Panc1 (cell line): Measurements from ENCODE around the gene TGIF1. TPM values are rescaled to one million over a fixed set of nuclear protein-coding genes. Genes with fewer than 3 reads are reported as not detected.

ENCODE experiments used
- ATAC-seq: fragments of 200-7000 bp; cut with Tn5 transposase; 2 replicates; pipeline ENCODE4 v1.9.1; 2020; ENCODE audit warnings: mild to moderate bottlenecking, moderate library complexity
- BruUV-seq: library from RNA; stranded (reverse); fragments of 400-500 nt; replicated peaks from 2 replicates; lab custom pipeline; 2021; lab: Mats Ljungman, UMichigan
- CTCF ChIA-PET: fragments of 300-600 bp; sonication (Branson Sonifier 250); formaldehyde crosslinking; loops from one replicate; lab custom pipeline; 2022; ENCODE audit warnings: antibody characterized with exemption; lab: Charles Lee
- POLR2A ChIA-PET: fragments of 300-600 bp; sonication (Branson Sonifier 250); formaldehyde crosslinking; loops from one replicate; lab custom pipeline; 2022; ENCODE audit warnings: antibody characterized with exemption; lab: Charles Lee
- DNase-seq: peaks from one replicate; pipeline ENCODE4 v3.0.0-alpha.2; 2010; ENCODE audit warnings: low read depth, low spot score
- H3K27ac ChIP-seq: 2 replicates; pipeline ENCODE4 v1.5.1; 2011; ENCODE audit warnings: mild to moderate bottlenecking, low read length, inconsistent platforms
- H3K27me3 ChIP-seq: fragments of 200-500 bp; sonication (Bioruptor generic); 2 replicates; pipeline ENCODE4 v1.6.0; 2014; ENCODE audit warnings: low read length, inconsistent platforms; ENCODE audit not compliant: control insufficient read depth, insufficient read depth
- H3K36me3 ChIP-seq: fragments of 200-500 bp; sonication (Bioruptor generic); 2 replicates; pipeline ENCODE4 v1.5.1; 2014; ENCODE audit warnings: inconsistent platforms, mild to moderate bottlenecking, low read length, moderate library complexity; ENCODE audit not compliant: control insufficient read depth, insufficient read depth
- H3K4me1 ChIP-seq: 2 replicates; pipeline ENCODE4 v1.5.1; 2011; ENCODE audit warnings: inconsistent platforms, mild to moderate bottlenecking, low read length, moderate library complexity; ENCODE audit not compliant: control insufficient read depth, insufficient read depth
- H3K4me3 ChIP-seq, 2 experiments: 2 replicates each; pipeline ENCODE4 v1.5.1; 2011 to 2012; ENCODE audit warnings: low read depth in 2 of 2, low read length in 2 of 2, mild to moderate bottlenecking in 2 of 2, inconsistent platforms in 1 of 2, moderate library complexity in 1 of 2
- H3K9me3 ChIP-seq: fragments of 200-500 bp; sonication (Bioruptor generic); 2 replicates; pipeline ENCODE4 v1.5.1; 2014; ENCODE audit warnings: low read depth, mild to moderate bottlenecking, inconsistent platforms, low read length, moderate library complexity; ENCODE audit not compliant: control insufficient read depth, insufficient read depth
- POLR2AphosphoS5 ChIP-seq: IDR thresholded peaks from 2 replicates; pipeline ENCODE4 v1.6.1; 2012; ENCODE audit warnings: mild to moderate bottlenecking, low read depth, low read length, moderate library complexity
- SIN3A ChIP-seq: IDR thresholded peaks from 2 replicates; pipeline ENCODE4 v1.6.1; 2012; ENCODE audit warnings: low read depth, mild to moderate bottlenecking, low read length, moderate library complexity, borderline replicate concordance; ENCODE audit not compliant: insufficient read depth
- TCF7L2 ChIP-seq: IDR thresholded peaks from 2 replicates; pipeline ENCODE4 v1.6.1; 2011; ENCODE audit warnings: mild to moderate bottlenecking, low read depth, low read length, inconsistent platforms
- in situ Hi-C: cut with HindIII; loops from 2 replicates; pipeline ENCODE4 v1.10.0; 2016; ENCODE audit warnings: low sequenced_read_pairs, low pct_unique_long_range_greater_than_20kb
- intact Hi-C: fragments of 100-400 bp; cut with micrococcal nuclease; formaldehyde crosslinking; loops from one replicate; pipeline ENCODE4 v1.10.0; 2022; ENCODE audit not compliant: unreplicated experiment
- total RNA-seq: library from RNA; stranded (reverse); gene quantifications from one replicate; pipeline ENCODE4 v1.2.1, GENCODE V29; 2021; ENCODE audit not compliant: unreplicated experiment
- TF ChIP-seq, protein P1 (sequence below): fragments of 450-650 bp; IDR thresholded peaks from 2 replicates; pipeline ENCODE4 v1.5.1; 2017; ENCODE audit warnings: mild to moderate bottlenecking
- TF ChIP-seq, protein P2 (sequence below), 2 experiments: IDR thresholded peaks; 2 replicates each; pipeline ENCODE4 v1.6.1; 2011 to 2012; ENCODE audit warnings: low read depth in 2 of 2, control low read depth in 1 of 2, low read length in 1 of 2, mild to moderate bottlenecking in 1 of 2, moderate library complexity in 1 of 2; ENCODE audit not compliant: insufficient read depth in 1 of 2

The TGIF1 gene
- total RNA-seq, 1 experiment from 2014 or later = 171 TPM

DNA sequence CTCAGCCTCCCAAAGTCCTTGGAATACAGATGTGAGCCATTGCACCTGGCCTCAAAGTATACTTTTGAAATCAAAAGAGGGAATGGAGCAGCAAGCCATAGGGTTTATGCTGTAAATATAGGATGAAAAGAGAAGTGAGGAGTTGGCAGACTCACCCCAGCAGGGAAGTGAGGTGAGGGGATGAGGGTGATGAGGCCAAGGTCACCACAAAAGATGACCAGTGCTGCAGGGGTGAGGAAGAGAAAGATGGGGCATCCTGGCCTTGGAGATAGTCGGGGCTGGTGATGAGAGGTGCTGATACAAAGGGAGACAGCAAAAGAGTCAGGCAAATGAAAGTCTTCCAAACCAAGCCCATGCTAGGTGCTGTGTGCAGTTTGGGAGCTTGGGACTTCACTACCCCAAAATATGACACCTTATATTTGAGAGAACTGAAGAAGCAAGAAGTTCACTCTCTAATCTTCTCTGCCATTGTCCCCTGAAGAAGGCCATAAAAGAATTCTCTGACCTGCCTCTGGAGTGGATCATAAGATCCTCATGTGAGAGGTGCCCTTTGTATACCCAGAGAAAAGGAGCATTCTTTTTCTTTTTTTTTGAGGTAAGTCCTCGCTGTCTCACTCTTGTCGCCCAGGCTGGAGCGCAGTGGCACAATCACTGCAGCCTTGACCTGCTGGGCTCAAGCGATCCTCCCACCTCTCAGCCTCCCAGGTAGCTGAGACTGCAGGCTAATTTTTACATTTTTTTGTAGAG lies 31.0 kb downstream of the TGIF1 start:
- DNase-seq (no peak), ATAC-seq (no peak)
- no peaks in the 10 kb centered on the region for H3K27me3 ChIP-seq
- no peak overlapping the region for H3K4me3 ChIP-seq
- peak overlapping the region; percentile 75; the same call in 1 of the 2 replicates for H3K27ac ChIP-seq
- CTCF ChIA-PET = no interaction called here
- TF ChIP-seq, protein P1, sequence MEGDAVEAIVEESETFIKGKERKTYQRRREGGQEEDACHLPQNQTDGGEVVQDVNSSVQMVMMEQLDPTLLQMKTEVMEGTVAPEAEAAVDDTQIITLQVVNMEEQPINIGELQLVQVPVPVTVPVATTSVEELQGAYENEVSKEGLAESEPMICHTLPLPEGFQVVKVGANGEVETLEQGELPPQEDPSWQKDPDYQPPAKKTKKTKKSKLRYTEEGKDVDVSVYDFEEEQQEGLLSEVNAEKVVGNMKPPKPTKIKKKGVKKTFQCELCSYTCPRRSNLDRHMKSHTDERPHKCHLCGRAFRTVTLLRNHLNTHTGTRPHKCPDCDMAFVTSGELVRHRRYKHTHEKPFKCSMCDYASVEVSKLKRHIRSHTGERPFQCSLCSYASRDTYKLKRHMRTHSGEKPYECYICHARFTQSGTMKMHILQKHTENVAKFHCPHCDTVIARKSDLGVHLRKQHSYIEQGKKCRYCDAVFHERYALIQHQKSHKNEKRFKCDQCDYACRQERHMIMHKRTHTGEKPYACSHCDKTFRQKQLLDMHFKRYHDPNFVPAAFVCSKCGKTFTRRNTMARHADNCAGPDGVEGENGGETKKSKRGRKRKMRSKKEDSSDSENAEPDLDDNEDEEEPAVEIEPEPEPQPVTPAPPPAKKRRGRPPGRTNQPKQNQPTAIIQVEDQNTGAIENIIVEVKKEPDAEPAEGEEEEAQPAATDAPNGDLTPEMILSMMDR = no peak
- TF ChIP-seq, protein P2, sequence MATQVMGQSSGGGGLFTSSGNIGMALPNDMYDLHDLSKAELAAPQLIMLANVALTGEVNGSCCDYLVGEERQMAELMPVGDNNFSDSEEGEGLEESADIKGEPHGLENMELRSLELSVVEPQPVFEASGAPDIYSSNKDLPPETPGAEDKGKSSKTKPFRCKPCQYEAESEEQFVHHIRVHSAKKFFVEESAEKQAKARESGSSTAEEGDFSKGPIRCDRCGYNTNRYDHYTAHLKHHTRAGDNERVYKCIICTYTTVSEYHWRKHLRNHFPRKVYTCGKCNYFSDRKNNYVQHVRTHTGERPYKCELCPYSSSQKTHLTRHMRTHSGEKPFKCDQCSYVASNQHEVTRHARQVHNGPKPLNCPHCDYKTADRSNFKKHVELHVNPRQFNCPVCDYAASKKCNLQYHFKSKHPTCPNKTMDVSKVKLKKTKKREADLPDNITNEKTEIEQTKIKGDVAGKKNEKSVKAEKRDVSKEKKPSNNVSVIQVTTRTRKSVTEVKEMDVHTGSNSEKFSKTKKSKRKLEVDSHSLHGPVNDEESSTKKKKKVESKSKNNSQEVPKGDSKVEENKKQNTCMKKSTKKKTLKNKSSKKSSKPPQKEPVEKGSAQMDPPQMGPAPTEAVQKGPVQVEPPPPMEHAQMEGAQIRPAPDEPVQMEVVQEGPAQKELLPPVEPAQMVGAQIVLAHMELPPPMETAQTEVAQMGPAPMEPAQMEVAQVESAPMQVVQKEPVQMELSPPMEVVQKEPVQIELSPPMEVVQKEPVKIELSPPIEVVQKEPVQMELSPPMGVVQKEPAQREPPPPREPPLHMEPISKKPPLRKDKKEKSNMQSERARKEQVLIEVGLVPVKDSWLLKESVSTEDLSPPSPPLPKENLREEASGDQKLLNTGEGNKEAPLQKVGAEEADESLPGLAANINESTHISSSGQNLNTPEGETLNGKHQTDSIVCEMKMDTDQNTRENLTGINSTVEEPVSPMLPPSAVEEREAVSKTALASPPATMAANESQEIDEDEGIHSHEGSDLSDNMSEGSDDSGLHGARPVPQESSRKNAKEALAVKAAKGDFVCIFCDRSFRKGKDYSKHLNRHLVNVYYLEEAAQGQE (IDR thresholded peaks at IDR 0.05; ENCODE audit: insufficient read depth in 1 of 2, low read depth in 2 of 2, low read length in 1 of 2) = no peak
- TF ChIP-seq POLR2AphosphoS5 (no peak), SIN3A (no peak), TCF7L2 (no peak)
- peaks cover 13% of the 10 kb centered on the region for H3K4me1 ChIP-seq
- no TSS peak for BruUV-seq
- intact Hi-C loops = no loop called here
- no peaks in the 10 kb centered on the region for H3K9me3 ChIP-seq
- POLR2A ChIA-PET = no interaction called here
- in situ Hi-C loops = no loop called here
- H3K36me3 ChIP-seq = no peaks in the 10 kb centered on the region

DNA sequence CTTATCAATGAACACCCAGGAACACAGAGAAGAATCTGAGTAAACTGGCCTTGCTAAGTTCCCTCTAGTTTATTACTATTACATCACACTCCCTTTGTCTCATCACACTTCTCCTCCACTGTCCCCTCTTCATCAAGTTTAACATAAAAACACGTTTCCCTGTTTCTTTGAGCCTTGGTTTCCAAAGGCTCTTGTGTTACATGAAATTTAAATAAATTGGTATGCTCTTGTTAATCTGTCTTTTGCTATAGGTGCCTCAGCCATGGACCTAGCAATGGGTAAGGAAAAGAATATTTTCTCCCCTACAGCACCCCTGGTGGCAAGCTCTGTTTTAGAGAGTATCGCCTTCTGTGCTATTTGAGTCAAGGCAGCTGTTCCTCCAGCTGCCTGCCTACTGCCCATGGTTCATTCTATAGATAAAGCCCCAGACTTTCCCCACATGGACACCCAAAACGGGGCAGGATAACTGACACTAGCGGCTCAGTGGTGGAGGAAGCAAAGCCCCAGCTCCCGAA lies 31.8 kb downstream of the TGIF1 start:
- no peak overlapping the region for H3K4me3 ChIP-seq
- DNase-seq = no peak
- peak overlapping the region; percentile 75 for H3K27ac ChIP-seq
- H3K9me3 ChIP-seq = no peaks in the 10 kb centered on the region
- POLR2A ChIA-PET = interaction anchor here (0.6 kb wide), 1 partner anchor 20 kb away, joined by 3 read pairs; no protein-coding TSS in a partner anchor
- intact Hi-C loops = no loop called here
- H3K36me3 ChIP-seq = no peaks in the 10 kb centered on the region
- peaks cover 15% of the 10 kb centered on the region for H3K4me1 ChIP-seq
- CTCF ChIA-PET = interaction anchor here (0.6 kb wide), 1 partner anchor 17 kb away, joined by 5 read pairs; no protein-coding TSS in a partner anchor
- BruUV-seq = no TSS peak
- in situ Hi-C loops = no loop called here
- TF ChIP-seq, protein P1 = peak; percentile 78
- TF ChIP-seq, protein P2 (IDR thresholded peaks at IDR 0.05; ENCODE audit: insufficient read depth in 1 of 2, low read depth in 2 of 2, low read length in 1 of 2) = no peak
- no peaks in the 10 kb centered on the region for H3K27me3 ChIP-seq
- peak; percentile 87 for ATAC-seq
